Epithelial cell of proximal tubule (primary cell): ENCODE measurements around the gene MSRB1. TPM values are rescaled to one million over a fixed set of nuclear protein-coding genes. Genes with fewer than 3 reads are reported as not detected.
A peak's percentile ranks its signal among the peaks of the same experiment; 100 is the strongest.

Experiments used
- DNase-seq: peaks from one replicate; pipeline ENCODE4 v3.0.0-alpha.2; 2011; ENCODE audit warnings: low read depth
- H3K4me3 ChIP-seq: 2 replicates; pipeline ENCODE4 v1.5.1; 2011; ENCODE audit warnings: low read depth, mild to moderate bottlenecking, low read length
- CTCF ChIP-seq: conservative IDR thresholded peaks from 2 replicates; pipeline ENCODE4 v1.5.1; 2012; ENCODE audit warnings: low read depth, mild to moderate bottlenecking, low read length
- total RNA-seq: library from RNA; depleted of rRNA; stranded (reverse); fragments of >200 nt; gene quantifications from 2 replicates; pipeline ENCODE4 v1.2.3, GENCODE V29; 2015

Gene MSRB1
- 8.6 and 22.0 TPM in 2 replicates for total RNA-seq

- peak; percentile 67 for DNase-seq
- no peak for TF ChIP-seq CTCF
Measured at GRCh38 chr16:1942810-1943726, at the start of gene MSRB1. TSS of gene MSRB1 (minus strand) at chr16:1943199. CDS start at chr16:1943156, 43 bp downstream.

GRCh38 chr16:1991948-1992703 lies 49.1 kb upstream of the MSRB1 start:
- peak overlapping the region; percentile 26 for H3K4me3 ChIP-seq
- no peak for TF ChIP-seq CTCF
- DNase-seq, result no peak

More at GRCh38 chr16:1942810-1943726, at the start of gene MSRB1:
- peak within 1 kb of the TSS; percentile 98 for H3K4me3 ChIP-seq

GRCh38 chr16:1991588-1991947 lies 48.6 kb upstream of the MSRB1 start:
- DNase-seq, result no peak
- peak overlapping the region; percentile 26 for H3K4me3 ChIP-seq
- no peak for TF ChIP-seq CTCF

GRCh38 chr16:1991135-1991551 lies 48.1 kb upstream of the MSRB1 start:
- H3K4me3 ChIP-seq, result no peak overlapping the region
- TF ChIP-seq CTCF, result no peak
- no peak for DNase-seq

GRCh38 chr16:1990351-1991134 lies 47.5 kb upstream of the MSRB1 start:
- peak overlapping the region; percentile 40 for H3K4me3 ChIP-seq
- no peak for TF ChIP-seq CTCF
- no peak for DNase-seq

GRCh38 chr16:1990101-1990350 lies 47.0 kb upstream of the MSRB1 start:
- TF ChIP-seq CTCF, result no peak
- no peak overlapping the region for H3K4me3 ChIP-seq
- DNase-seq, result no peak
